Natural killer cell (primary cell): ENCODE results near the gene POM121L2. TPM values are rescaled to one million over a fixed set of nuclear protein-coding genes. Genes with fewer than 3 reads are reported as not detected.
"Not testable (repeated sequence)": the region's sequence is repeated elsewhere in the genome, so short reads cannot be mapped to it uniquely, and the experiment has no call there.

Experiments
- ATAC-seq, 3 donors: fragments of 150-1000 bp in 2 of 3; fragments of 200-7000 bp in 1 of 3; cut with Tn5 transposase; 1 replicate in 1 of 3; 2 replicates in 2 of 3; pipeline ENCODE4 v1.10.0; 2021; ENCODE audit warnings: mild to moderate bottlenecking in 2 of 3, moderate library complexity in 2 of 3
- DNase-seq, 2 donors: peaks; one replicate each; pipeline versions ENCODE4 v3.0.0 to v3.0.0-alpha.2; 2013 to 2021; ENCODE audit warnings: mixed read lengths in 1 of 2
- H3K27ac ChIP-seq: one replicate; pipeline ENCODE4 v1.5.1; 2013; ENCODE audit warnings: mild to moderate bottlenecking, low read length
- H3K27me3 ChIP-seq: one replicate; pipeline ENCODE4 v1.6.1; 2013; ENCODE audit warnings: low read length; ENCODE audit not compliant: control insufficient read depth, insufficient read depth
- H3K36me3 ChIP-seq: one replicate; pipeline ENCODE4 v1.6.1; 2013; ENCODE audit warnings: low read length; ENCODE audit not compliant: control insufficient read depth, insufficient read depth
- H3K4me1 ChIP-seq: one replicate; pipeline ENCODE4 v1.6.1; 2013; ENCODE audit warnings: low read length; ENCODE audit not compliant: control insufficient read depth, insufficient read depth
- H3K4me3 ChIP-seq: one replicate; pipeline ENCODE4 v1.5.1; 2013; ENCODE audit warnings: low read length
- H3K9me3 ChIP-seq: one replicate; pipeline ENCODE4 v1.6.1; 2013; ENCODE audit warnings: low read length; ENCODE audit not compliant: control insufficient read depth, insufficient read depth
- H3K27ac Mint-ChIP-seq, 2 donors: one replicate each; pipeline ENCODE4 v1.8.0; 2022; ENCODE audit warnings: mild to moderate bottlenecking in 2 of 2, mixed read lengths in 2 of 2, moderate library complexity in 1 of 2
- H3K27me3 Mint-ChIP-seq, 2 donors: one replicate each; pipeline ENCODE4 v1.8.0; 2022; ENCODE audit warnings: low read depth in 2 of 2, mixed read lengths in 2 of 2
- H3K36me3 Mint-ChIP-seq: one replicate; pipeline ENCODE4 v1.8.0; 2022; ENCODE audit warnings: mixed read lengths
- H3K4me1 Mint-ChIP-seq, 2 donors: one replicate each; pipeline ENCODE4 v1.8.0; 2022; ENCODE audit warnings: mixed read lengths in 2 of 2
- H3K4me3 Mint-ChIP-seq: one replicate; pipeline ENCODE4 v1.8.0; 2022; ENCODE audit warnings: mild to moderate bottlenecking, moderate library complexity, mixed read lengths
- H3K9me3 Mint-ChIP-seq, 2 donors: one replicate each; pipeline ENCODE4 v1.8.0; 2022; ENCODE audit warnings: mixed read lengths in 2 of 2
- CTCF ChIP-seq: fragments of 200-600 bp; IDR thresholded peaks from one replicate; pipeline ENCODE4 v1.8.0; 2022; ENCODE audit warnings: antibody characterized with exemption
- WGBS: methylation state at CpG from one replicate; pipeline ENCODE4 v1.1.7; 2013; ENCODE audit warnings: missing lambda C conversion rate; ENCODE audit not compliant: insufficient coverage; 5-methylcytosine and 5-hydroxymethylcytosine counted together
- intact Hi-C: fragments of 100-400 bp; cut with micrococcal nuclease; formaldehyde crosslinking; loops from one replicate; pipeline ENCODE4 v1.14.2; 2022
- total RNA-seq, 4 donors: library from RNA; stranded (reverse); fragments of 120-200 nt in 1 of 4; gene quantifications; one replicate each; pipeline versions ENCODE4 v1.2.3 to v1.2.4, GENCODE V29; 2013 to 2022

Gene POM121L2
- total RNA-seq, 3 donors from 2014 or later (not counting 1 experiment from before 2014, with no cell fraction given), result not detected

- Mint-ChIP-seq H3K27me3 (peaks cover 40 to 53% of the 10 kb centered on the region in 2 donors), H3K9me3 (no peaks in the 10 kb centered on the region)
- peaks cover 21% of the 10 kb centered on the region for H3K27me3 ChIP-seq
Measured at GRCh38 chr6:27268803-27269202, 43.3 kb downstream of the POM121L2 start.

GRCh38 chr6:27267857-27268434 is 44.1 kb downstream of the POM121L2 start:
- H3K4me1 ChIP-seq, result no peaks in the 10 kb centered on the region
- Mint-ChIP-seq H3K36me3 (no peaks in the 10 kb centered on the region), H3K27ac (no peak overlapping the region), H3K4me1 (no peaks in the 10 kb centered on the region), H3K9me3 (no peaks in the 10 kb centered on the region), H3K27me3 (peaks cover 38 to 52% of the 10 kb centered on the region in 2 donors), H3K4me3 (no peak overlapping the region)
- no peak for ATAC-seq
- TF ChIP-seq CTCF, result no peak
- peaks cover 21% of the 10 kb centered on the region for H3K27me3 ChIP-seq
- H3K9me3 ChIP-seq, result no peaks in the 10 kb centered on the region
- intact Hi-C loops, result no loop called here
- no peaks in the 10 kb centered on the region for H3K36me3 ChIP-seq
- H3K27ac ChIP-seq, result no peak overlapping the region
- H3K4me3 ChIP-seq, result no peak overlapping the region
- no peak for DNase-seq
- WGBS, result 16% methylated on average over 22 of the region's 22 CpGs

More at GRCh38 chr6:27268803-27269202, 43.3 kb downstream of the POM121L2 start:
- no peaks in the 10 kb centered on the region for H3K4me1 ChIP-seq
- H3K36me3 ChIP-seq, result no peaks in the 10 kb centered on the region
- DNase-seq (no peak), ATAC-seq (no peak)
- H3K27ac ChIP-seq, result no peak overlapping the region
- no peak for TF ChIP-seq CTCF
- no peak overlapping the region for H3K27ac Mint-ChIP-seq
- H3K4me1 Mint-ChIP-seq, result no peaks in the 10 kb centered on the region
- intact Hi-C loops, result no loop called here
- H3K4me3 ChIP-seq, result no peak overlapping the region
- no peaks in the 10 kb centered on the region for H3K36me3 Mint-ChIP-seq
- H3K9me3 ChIP-seq, result no peaks in the 10 kb centered on the region
- WGBS, result 82% methylated on average over 14 of the region's 14 CpGs
- H3K4me3 Mint-ChIP-seq, result no peak overlapping the region

DNA sequence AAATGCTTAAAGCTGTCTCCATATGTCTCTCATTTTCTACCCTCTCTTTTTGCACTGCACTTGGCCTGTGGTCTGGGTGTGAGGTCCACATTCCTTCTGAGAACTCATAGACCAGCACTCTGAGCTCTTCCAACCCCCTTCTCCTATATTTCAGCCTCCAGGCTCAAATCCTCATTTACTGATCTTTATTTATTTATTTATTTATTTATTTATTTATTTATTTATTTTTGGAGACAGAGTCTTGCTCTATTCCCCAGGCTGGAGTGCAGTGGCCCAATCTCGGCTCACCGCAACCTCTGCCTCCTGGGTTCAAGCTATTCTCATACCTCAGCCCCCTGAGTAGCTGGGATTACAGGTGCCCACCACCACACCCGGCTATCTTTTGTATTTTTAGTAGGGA is 45.1 kb downstream of the POM121L2 start:
- DNase-seq, H3K36me3 Mint-ChIP-seq, ATAC-seq, H3K4me3 ChIP-seq, intact Hi-C loops, H3K4me1 Mint-ChIP-seq, H3K4me1 ChIP-seq, H3K27ac ChIP-seq, H3K9me3 ChIP-seq, H3K9me3 Mint-ChIP-seq, H3K4me3 Mint-ChIP-seq, H3K36me3 ChIP-seq, H3K27ac Mint-ChIP-seq: not testable (repeated sequence)
- peaks cover 36 to 57% of the 10 kb centered on the region in 2 donors for H3K27me3 Mint-ChIP-seq
- 88% methylated on average over 3 of the region's 3 CpGs for WGBS
- peaks cover 18% of the 10 kb centered on the region for H3K27me3 ChIP-seq

DNA sequence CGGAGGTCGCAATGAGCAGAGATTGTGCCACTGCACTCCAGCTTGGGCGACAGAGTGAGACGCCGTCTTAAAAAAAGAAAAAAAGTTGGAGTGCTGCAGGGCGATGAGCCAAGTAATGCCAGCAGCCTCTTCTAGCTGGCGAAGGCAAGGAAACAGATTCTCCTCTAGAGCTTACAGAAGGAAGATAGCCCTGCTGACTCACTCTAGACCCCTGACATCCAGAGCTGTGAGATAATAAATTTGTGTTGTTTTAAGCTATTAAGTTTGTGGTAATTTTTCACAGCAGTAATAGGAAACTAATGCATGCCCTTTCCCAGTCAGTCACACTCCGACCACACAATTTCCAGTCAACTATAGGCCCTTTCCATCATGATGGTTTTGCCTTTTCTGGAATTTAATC is 48.2 kb downstream of the POM121L2 start:
- Mint-ChIP-seq H3K4me1 (no peaks in the 10 kb centered on the region), H3K4me3 (no peak overlapping the region), H3K27me3 (peaks cover 29 to 54% of the 10 kb centered on the region in 2 donors), H3K27ac (no peak overlapping the region), H3K36me3 (no peaks in the 10 kb centered on the region), H3K9me3 (no peaks in the 10 kb centered on the region)
- Histone ChIP-seq H3K36me3 (no peaks in the 10 kb centered on the region), H3K27me3 (peaks cover 34% of the 10 kb centered on the region), H3K9me3 (no peaks in the 10 kb centered on the region), H3K27ac (no peak overlapping the region), H3K4me1 (no peaks in the 10 kb centered on the region), H3K4me3 (no peak overlapping the region)
- WGBS, result 80% methylated on average over 7 of the region's 8 CpGs
- DNase-seq (no peak), ATAC-seq (no peak)
- intact Hi-C loops, result no loop called here
- TF ChIP-seq CTCF, result no peak
